Measurements from ENCODE around the gene LGI2.
A peak's percentile ranks its signal among the peaks of the same experiment; 100 is the strongest.

Gene LGI2

GRCh38 chr4:24978291-24979075, 52.3 kb downstream of the LGI2 start:
- H3K79me2 ChIP-seq (ENCODE audit: control insufficient read depth, insufficient read depth, low read length, poor library complexity): no peaks in the 10 kb centered on the region
- H2BK5ac ChIP-seq (ENCODE audit: low read depth, low read length, poor library complexity): no peak overlapping the region
- H3K36me3 ChIP-seq (ENCODE audit: control insufficient read depth in 1 of 2, insufficient read depth in 2 of 2, low read length in 2 of 2): no peaks in the 10 kb centered on the region
- no peak overlapping the region for H2BK120ac ChIP-seq (ENCODE audit: insufficient read depth, low read length, poor library complexity)
- no peak overlapping the region for H3K27ac ChIP-seq (ENCODE audit: low read depth, low read length)
- H2AK5ac ChIP-seq (ENCODE audit: low read length): no peak overlapping the region
- no peak overlapping the region for H4K8ac ChIP-seq (ENCODE audit: low read depth, low read length)
- no peaks in the 10 kb centered on the region for H3K9me3 ChIP-seq (ENCODE audit: insufficient read depth, low read depth, low read length)
- DNase-seq: no peak
- no peak overlapping the region for H3K4me3 ChIP-seq (ENCODE audit: low read depth, low read length)
- no peak overlapping the region for H2AFZ ChIP-seq (ENCODE audit: insufficient read depth, low read length, poor library complexity)
- no peak overlapping the region for H3K4me2 ChIP-seq (ENCODE audit: low read length)
- H2BK12ac ChIP-seq (ENCODE audit: low read length): no peak overlapping the region
- no peak overlapping the region for H3K23ac ChIP-seq (ENCODE audit: low read length)
- H3K14ac ChIP-seq (ENCODE audit: low read length): no peak overlapping the region
- peaks cover 3 to 6% of the 10 kb centered on the region in 2 experiments for H3K4me1 ChIP-seq (ENCODE audit: control insufficient read depth in 1 of 2, insufficient read depth in 2 of 2, low read length in 2 of 2)
- no peaks in the 10 kb centered on the region for H3K79me1 ChIP-seq (ENCODE audit: low read length)
- H3K4ac ChIP-seq (ENCODE audit: low read depth, low read length): no peak overlapping the region
- H4K91ac ChIP-seq (ENCODE audit: low read depth, low read length): no peak overlapping the region
- no peak overlapping the region for H3K9ac ChIP-seq (ENCODE audit: low read length)
- no peaks in the 10 kb centered on the region for H3K27me3 ChIP-seq (ENCODE audit: insufficient read depth, low read length)
- WGBS (ENCODE audit: extremely low coverage, insufficient coverage, insufficient read length): no CpG with 5 or more reads among the region's 9 CpGs
- H3K18ac ChIP-seq (ENCODE audit: low read length): no peak overlapping the region
- H4K12ac ChIP-seq (ENCODE audit: low read depth, low read length): no peak overlapping the region

- Histone ChIP-seq H3K79me2 (ENCODE audit: control insufficient read depth, insufficient read depth, low read length, poor library complexity) (no peaks in the 10 kb centered on the region), H3K4me3 (ENCODE audit: low read depth, low read length) (no peak overlapping the region), H3K36me3 (ENCODE audit: control insufficient read depth in 1 of 2, insufficient read depth in 2 of 2, low read length in 2 of 2) (no peaks in the 10 kb centered on the region), H3K4me2 (ENCODE audit: low read length) (no peak overlapping the region), H3K9me3 (ENCODE audit: insufficient read depth, low read depth, low read length) (no peaks in the 10 kb centered on the region), H3K9ac (ENCODE audit: low read length) (no peak overlapping the region), H2AFZ (ENCODE audit: insufficient read depth, low read length, poor library complexity) (no peak overlapping the region), H4K12ac (ENCODE audit: low read depth, low read length) (no peak overlapping the region), H3K79me1 (ENCODE audit: low read length) (no peaks in the 10 kb centered on the region), H3K23ac (ENCODE audit: low read length) (no peak overlapping the region), H2BK12ac (ENCODE audit: low read length) (no peak overlapping the region), H2BK120ac (ENCODE audit: insufficient read depth, low read length, poor library complexity) (no peak overlapping the region), H3K27me3 (ENCODE audit: insufficient read depth, low read length) (no peaks in the 10 kb centered on the region), H4K8ac (ENCODE audit: low read depth, low read length) (no peak overlapping the region), H3K4ac (ENCODE audit: low read depth, low read length) (no peak overlapping the region), H3K4me1 (ENCODE audit: control insufficient read depth in 1 of 2, insufficient read depth in 2 of 2, low read length in 2 of 2) (peaks cover 4 to 8% of the 10 kb centered on the region in 2 experiments), H2BK5ac (ENCODE audit: low read depth, low read length, poor library complexity) (no peak overlapping the region), H3K14ac (ENCODE audit: low read length) (no peak overlapping the region), H4K91ac (ENCODE audit: low read depth, low read length) (no peak overlapping the region), H3K18ac (ENCODE audit: low read length) (no peak overlapping the region), H3K27ac (ENCODE audit: low read depth, low read length) (no peak overlapping the region), H2AK5ac (ENCODE audit: low read length) (no peak overlapping the region)
- WGBS (ENCODE audit: extremely low coverage, insufficient coverage, insufficient read length): no CpG with 5 or more reads among the region's 4 CpGs
- DNase-seq: no peak
These were observed 55.2 kb downstream of the LGI2 start for GRCh38 chr4:24975510-24975909.

GRCh38 chr4:24973747-24974601, 56.8 kb downstream of the LGI2 start:
- H3K79me2 ChIP-seq (ENCODE audit: control insufficient read depth, insufficient read depth, low read length, poor library complexity): no peaks in the 10 kb centered on the region
- no CpG with 5 or more reads among the region's 24 CpGs for WGBS (ENCODE audit: extremely low coverage, insufficient coverage, insufficient read length)

DNA sequence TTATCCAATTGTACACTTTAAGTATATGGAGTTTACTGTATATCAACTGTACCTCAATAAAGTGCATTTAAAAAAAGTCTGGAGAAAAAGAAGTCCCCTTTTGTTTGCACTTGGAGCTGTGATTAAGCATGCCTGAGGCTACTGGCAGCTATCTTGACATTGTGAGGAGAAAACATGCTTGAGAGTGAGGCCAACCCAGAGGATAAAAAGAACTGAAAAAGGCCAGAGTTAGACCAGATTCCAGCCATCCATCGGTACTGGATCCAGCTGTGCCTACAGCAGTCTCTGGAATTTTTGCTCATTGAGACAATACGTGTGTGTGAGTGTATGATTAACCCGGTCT, 57.4 kb downstream of the LGI2 start:
- Histone ChIP-seq H4K91ac (ENCODE audit: low read depth, low read length) (no peak overlapping the region), H3K14ac (ENCODE audit: low read length) (no peak overlapping the region), H2BK5ac (ENCODE audit: low read depth, low read length, poor library complexity) (no peak overlapping the region), H3K4ac (ENCODE audit: low read depth, low read length) (no peak overlapping the region), H3K4me1 (ENCODE audit: control insufficient read depth in 1 of 2, insufficient read depth in 2 of 2, low read length in 2 of 2) (peaks cover 4 to 8% of the 10 kb centered on the region in 2 experiments), H3K79me1 (ENCODE audit: low read length) (no peaks in the 10 kb centered on the region), H4K8ac (ENCODE audit: low read depth, low read length) (no peak overlapping the region), H3K27me3 (ENCODE audit: insufficient read depth, low read length) (no peaks in the 10 kb centered on the region), H3K36me3 (ENCODE audit: control insufficient read depth in 1 of 2, insufficient read depth in 2 of 2, low read length in 2 of 2) (no peaks in the 10 kb centered on the region), H2BK120ac (ENCODE audit: insufficient read depth, low read length, poor library complexity) (no peak overlapping the region), H3K9ac (ENCODE audit: low read length) (no peak overlapping the region), H2AK5ac (ENCODE audit: low read length) (no peak overlapping the region), H3K23ac (ENCODE audit: low read length) (no peak overlapping the region), H3K18ac (ENCODE audit: low read length) (no peak overlapping the region), H3K79me2 (ENCODE audit: control insufficient read depth, insufficient read depth, low read length, poor library complexity) (no peaks in the 10 kb centered on the region), H3K9me3 (ENCODE audit: insufficient read depth, low read depth, low read length) (peaks cover 2% of the 10 kb centered on the region), H3K4me3 (ENCODE audit: low read depth, low read length) (no peak overlapping the region), H2AFZ (ENCODE audit: insufficient read depth, low read length, poor library complexity) (no peak overlapping the region), H2BK12ac (ENCODE audit: low read length) (no peak overlapping the region), H4K12ac (ENCODE audit: low read depth, low read length) (no peak overlapping the region), H3K27ac (ENCODE audit: low read depth, low read length) (no peak overlapping the region), H3K4me2 (ENCODE audit: low read length) (no peak overlapping the region)
- no CpG with 5 or more reads among the region's 3 CpGs for WGBS (ENCODE audit: extremely low coverage, insufficient coverage, insufficient read length)
- peak in 1 of 2 donors; percentile 59 for DNase-seq

More at GRCh38 chr4:24973747-24974601, 56.8 kb downstream of the LGI2 start:
- Histone ChIP-seq H3K14ac (ENCODE audit: low read length) (no peak overlapping the region), H3K9ac (ENCODE audit: low read length) (no peak overlapping the region), H3K4me3 (ENCODE audit: low read depth, low read length) (no peak overlapping the region), H3K4me1 (ENCODE audit: control insufficient read depth in 1 of 2, insufficient read depth in 2 of 2, low read length in 2 of 2) (peaks cover 4 to 8% of the 10 kb centered on the region in 2 experiments), H2BK120ac (ENCODE audit: insufficient read depth, low read length, poor library complexity) (no peak overlapping the region), H2BK12ac (ENCODE audit: low read length) (no peak overlapping the region), H3K4ac (ENCODE audit: low read depth, low read length) (no peak overlapping the region), H3K27ac (ENCODE audit: low read depth, low read length) (peak overlapping the region; percentile 13), H3K27me3 (ENCODE audit: insufficient read depth, low read length) (no peaks in the 10 kb centered on the region), H4K12ac (ENCODE audit: low read depth, low read length) (no peak overlapping the region), H2AFZ (ENCODE audit: insufficient read depth, low read length, poor library complexity) (no peak overlapping the region), H3K9me3 (ENCODE audit: insufficient read depth, low read depth, low read length) (peaks cover 2% of the 10 kb centered on the region), H2BK5ac (ENCODE audit: low read depth, low read length, poor library complexity) (no peak overlapping the region), H2AK5ac (ENCODE audit: low read length) (no peak overlapping the region), H3K36me3 (ENCODE audit: control insufficient read depth in 1 of 2, insufficient read depth in 2 of 2, low read length in 2 of 2) (no peaks in the 10 kb centered on the region), H3K23ac (ENCODE audit: low read length) (no peak overlapping the region), H4K91ac (ENCODE audit: low read depth, low read length) (no peak overlapping the region), H3K79me1 (ENCODE audit: low read length) (no peaks in the 10 kb centered on the region), H3K18ac (ENCODE audit: low read length) (no peak overlapping the region), H4K8ac (ENCODE audit: low read depth, low read length) (no peak overlapping the region), H3K4me2 (ENCODE audit: low read length) (peak overlapping the region; percentile 8)
- DNase-seq: peak in 1 of 2 donors; percentile 45
